Progenitor cell of endocrine pancreas (in vitro differentiated cells): Measurements from ENCODE around the gene C21orf58. TPM values are rescaled to one million over a fixed set of nuclear protein-coding genes. Genes with fewer than 3 reads are reported as not detected.

Experiments used
- DNase-seq: peaks from one replicate; pipeline ENCODE4 v3.0.0; 2021; ENCODE audit warnings: low spot score; ENCODE audit not compliant: unreplicated experiment
- H3K27ac Mint-ChIP-seq: 2 replicates; pipeline ENCODE4 v1.8.0; 2021; ENCODE audit warnings: mild to moderate bottlenecking, moderate library complexity, mixed read lengths
- H3K27me3 Mint-ChIP-seq: 2 replicates; pipeline ENCODE4 v1.8.0; 2021; ENCODE audit warnings: mixed read lengths
- H3K36me3 Mint-ChIP-seq: 2 replicates; pipeline ENCODE4 v1.8.0; 2022; ENCODE audit warnings: mixed read lengths; ENCODE audit not compliant: insufficient read depth
- H3K4me1 Mint-ChIP-seq: 2 replicates; pipeline ENCODE4 v1.8.0; 2021; ENCODE audit warnings: low read depth, mixed read lengths
- H3K4me3 Mint-ChIP-seq: 2 replicates; pipeline ENCODE4 v1.8.0; 2021; ENCODE audit warnings: low read depth, mild to moderate bottlenecking, moderate library complexity, mixed read lengths
- H3K9me3 Mint-ChIP-seq: 2 replicates; pipeline ENCODE4 v1.8.0; 2021; ENCODE audit warnings: low read depth, mixed read lengths
- CTCF ChIP-seq: fragments of 200-600 bp; sonication (generic); IDR thresholded peaks from one replicate; pipeline ENCODE4 v1.5.0; 2021; ENCODE audit warnings: antibody characterized with exemption, mild to moderate bottlenecking; ENCODE audit not compliant: unreplicated experiment
- total RNA-seq: library from RNA; stranded (reverse); gene quantifications from 2 replicates; pipeline ENCODE4 v1.2.1, GENCODE V29; 2021

Gene C21orf58
- total RNA-seq, 1 donor from 2014 or later = 31.5 TPM

GRCh38 chr21:46362946-46363345 is 39.3 kb upstream of the C21orf58 start:
- H3K4me1 Mint-ChIP-seq = no peaks in the 10 kb centered on the region
- no peak overlapping the region for H3K4me3 Mint-ChIP-seq
- TF ChIP-seq CTCF = no peak
- H3K36me3 Mint-ChIP-seq = peaks cover 23% of the 10 kb centered on the region
- DNase-seq = no peak
- H3K9me3 Mint-ChIP-seq = no peaks in the 10 kb centered on the region
- no peak overlapping the region for H3K27ac Mint-ChIP-seq
- H3K27me3 Mint-ChIP-seq = no peaks in the 10 kb centered on the region

- H3K4me1 Mint-ChIP-seq = no peaks in the 10 kb centered on the region
Measured at GRCh38 chr21:46361935-46362334, 38.3 kb upstream of the C21orf58 start.

GRCh38 chr21:46361176-46361575 is 37.5 kb upstream of the C21orf58 start:
- H3K9me3 Mint-ChIP-seq = no peaks in the 10 kb centered on the region
- peaks cover 22% of the 10 kb centered on the region for H3K36me3 Mint-ChIP-seq
- H3K27me3 Mint-ChIP-seq = no peaks in the 10 kb centered on the region
- no peak overlapping the region for H3K27ac Mint-ChIP-seq
- no peaks in the 10 kb centered on the region for H3K4me1 Mint-ChIP-seq
- no peak for DNase-seq
- TF ChIP-seq CTCF = no peak
- no peak overlapping the region for H3K4me3 Mint-ChIP-seq

More at GRCh38 chr21:46361935-46362334, 38.3 kb upstream of the C21orf58 start:
- Mint-ChIP-seq H3K9me3 (no peaks in the 10 kb centered on the region), H3K4me3 (no peak overlapping the region), H3K36me3 (peaks cover 26% of the 10 kb centered on the region), H3K27ac (no peak overlapping the region), H3K27me3 (no peaks in the 10 kb centered on the region)
- DNase-seq = no peak
- TF ChIP-seq CTCF = no peak

- Mint-ChIP-seq H3K27me3 (no peaks in the 10 kb centered on the region), H3K27ac (peak overlapping the region; percentile 76), H3K4me3 (no peak overlapping the region), H3K36me3 (peaks cover 19% of the 10 kb centered on the region), H3K9me3 (no peaks in the 10 kb centered on the region), H3K4me1 (no peaks in the 10 kb centered on the region)
- DNase-seq = no peak
- no peak for TF ChIP-seq CTCF
Measured at GRCh38 chr21:46357684-46358425, 34.2 kb upstream of the C21orf58 start.

GRCh38 chr21:46357335-46357604 is 33.6 kb upstream of the C21orf58 start:
- Mint-ChIP-seq H3K27ac (peak overlapping the region; percentile 69), H3K9me3 (no peaks in the 10 kb centered on the region), H3K4me1 (no peaks in the 10 kb centered on the region), H3K36me3 (peaks cover 18% of the 10 kb centered on the region), H3K4me3 (no peak overlapping the region), H3K27me3 (no peaks in the 10 kb centered on the region)
- no peak for TF ChIP-seq CTCF
- DNase-seq = no peak
